ENCODE measurements around the gene BPIFB1. TPM values are rescaled to one million over a fixed set of nuclear protein-coding genes. Genes with fewer than 3 reads are reported as not detected.

BPIFB1 gene
- total RNA-seq, 1 experiment from 2014 or later = 0.10 TPM

- intact Hi-C loops (cut with micrococcal nuclease; ENCODE audit: unreplicated experiment) = no loop called here
- no peak for TF ChIP-seq TCF7L2 (IDR thresholded peaks at IDR 0.05; ENCODE audit: low read depth, low read length)
- no peak for TF ChIP-seq REST (IDR thresholded peaks at IDR 0.05; ENCODE audit: insufficient read depth in 1 of 2, low read depth in 2 of 2, low read length in 1 of 2)
- no peak for TF ChIP-seq CTCF (IDR thresholded peaks at IDR 0.05)
- no peak for TF ChIP-seq SIN3A (IDR thresholded peaks at IDR 0.05; ENCODE audit: borderline replicate concordance, insufficient read depth, low read depth, low read length)
- no peak for TF ChIP-seq POLR2AphosphoS5 (IDR thresholded peaks at IDR 0.05; ENCODE audit: low read depth, low read length)
- no peaks in the 10 kb centered on the region for H3K9me3 ChIP-seq (ENCODE audit: control insufficient read depth, insufficient read depth, low read depth, low read length)
- no peak overlapping the region for H3K27ac ChIP-seq (ENCODE audit: low read length)
- ATAC-seq = no peak
- no peaks in the 10 kb centered on the region for H3K36me3 ChIP-seq (ENCODE audit: control insufficient read depth, insufficient read depth, low read length)
- BruUV-seq (replicated peaks) = no TSS peak
- no peak for DNase-seq (ENCODE audit: low read depth, low spot score)
- in situ Hi-C loops (cut with HindIII; ENCODE audit: low pct_unique_long_range_greater_than_20kb, low sequenced_read_pairs) = no loop called here
- peaks cover 7% of the 10 kb centered on the region for H3K27me3 ChIP-seq (ENCODE audit: control insufficient read depth, insufficient read depth, low read length)
- ChIA-PET CTCF (no interaction called here), POLR2A (no interaction called here)
- no peak overlapping the region for H3K4me3 ChIP-seq (ENCODE audit: low read depth in 2 of 2, low read length in 2 of 2)
- H3K4me1 ChIP-seq (ENCODE audit: control insufficient read depth, insufficient read depth, low read length) = no peaks in the 10 kb centered on the region
Observed at GRCh38 chr20:33240923-33241322, 42.1 kb upstream of the BPIFB1 start.

- H3K9me3 ChIP-seq (ENCODE audit: control insufficient read depth, insufficient read depth, low read depth, low read length) = no peaks in the 10 kb centered on the region
- peaks cover 4% of the 10 kb centered on the region for H3K27me3 ChIP-seq (ENCODE audit: control insufficient read depth, insufficient read depth, low read length)
- no peak overlapping the region for H3K27ac ChIP-seq (ENCODE audit: low read length)
- no peak for DNase-seq (ENCODE audit: low read depth, low spot score)
- H3K36me3 ChIP-seq (ENCODE audit: control insufficient read depth, insufficient read depth, low read length) = no peaks in the 10 kb centered on the region
- H3K4me1 ChIP-seq (ENCODE audit: control insufficient read depth, insufficient read depth, low read length) = no peaks in the 10 kb centered on the region
- in situ Hi-C loops (cut with HindIII; ENCODE audit: low pct_unique_long_range_greater_than_20kb, low sequenced_read_pairs) (no loop called here), intact Hi-C loops (cut with micrococcal nuclease; ENCODE audit: unreplicated experiment) (no loop called here)
- H3K4me3 ChIP-seq (ENCODE audit: low read depth in 2 of 2, low read length in 2 of 2) = no peak overlapping the region
- POLR2A ChIA-PET = no interaction called here
- CTCF ChIA-PET = no interaction called here
- no TSS peak for BruUV-seq (replicated peaks)
- no peak for ATAC-seq
- TF ChIP-seq SIN3A (IDR thresholded peaks at IDR 0.05; ENCODE audit: borderline replicate concordance, insufficient read depth, low read depth, low read length) = no peak
Observed at GRCh38 chr20:33242319-33243100, 40.5 kb upstream of the BPIFB1 start.

- BruUV-seq (replicated peaks) = no TSS peak
- intact Hi-C loops (cut with micrococcal nuclease; ENCODE audit: unreplicated experiment) (no loop called here), in situ Hi-C loops (cut with HindIII; ENCODE audit: low pct_unique_long_range_greater_than_20kb, low sequenced_read_pairs) (no loop called here)
- CTCF ChIA-PET = no interaction called here
- DNase-seq (ENCODE audit: low read depth, low spot score) (no peak), ATAC-seq (no peak)
- H3K4me3 ChIP-seq (ENCODE audit: low read depth in 2 of 2, low read length in 2 of 2) = no peak overlapping the region
- no peaks in the 10 kb centered on the region for H3K36me3 ChIP-seq (ENCODE audit: control insufficient read depth, insufficient read depth, low read length)
- no peak overlapping the region for H3K27ac ChIP-seq (ENCODE audit: low read length)
- H3K4me1 ChIP-seq (ENCODE audit: control insufficient read depth, insufficient read depth, low read length) = no peaks in the 10 kb centered on the region
- TF ChIP-seq CTCF (IDR thresholded peaks at IDR 0.05) (no peak), POLR2AphosphoS5 (IDR thresholded peaks at IDR 0.05; ENCODE audit: low read depth, low read length) (no peak), TCF7L2 (IDR thresholded peaks at IDR 0.05; ENCODE audit: low read depth, low read length) (no peak), REST (IDR thresholded peaks at IDR 0.05; ENCODE audit: insufficient read depth in 1 of 2, low read depth in 2 of 2, low read length in 1 of 2) (no peak)
- H3K9me3 ChIP-seq (ENCODE audit: control insufficient read depth, insufficient read depth, low read depth, low read length) = no peaks in the 10 kb centered on the region
- no peaks in the 10 kb centered on the region; the same call in 1 of the 2 replicates for H3K27me3 ChIP-seq (ENCODE audit: control insufficient read depth, insufficient read depth, low read length)
- POLR2A ChIA-PET = no interaction called here
Observed at GRCh38 chr20:33246077-33246476, 36.9 kb upstream of the BPIFB1 start.
